ENCODE results near the gene SLC37A1. TPM values are rescaled to one million over a fixed set of nuclear protein-coding genes. Genes with fewer than 3 reads are reported as not detected.

The SLC37A1 gene
- total and polyA plus RNA-seq, 2 donors from 2014 or later, result 3.4 to 21.8 TPM

DNA sequence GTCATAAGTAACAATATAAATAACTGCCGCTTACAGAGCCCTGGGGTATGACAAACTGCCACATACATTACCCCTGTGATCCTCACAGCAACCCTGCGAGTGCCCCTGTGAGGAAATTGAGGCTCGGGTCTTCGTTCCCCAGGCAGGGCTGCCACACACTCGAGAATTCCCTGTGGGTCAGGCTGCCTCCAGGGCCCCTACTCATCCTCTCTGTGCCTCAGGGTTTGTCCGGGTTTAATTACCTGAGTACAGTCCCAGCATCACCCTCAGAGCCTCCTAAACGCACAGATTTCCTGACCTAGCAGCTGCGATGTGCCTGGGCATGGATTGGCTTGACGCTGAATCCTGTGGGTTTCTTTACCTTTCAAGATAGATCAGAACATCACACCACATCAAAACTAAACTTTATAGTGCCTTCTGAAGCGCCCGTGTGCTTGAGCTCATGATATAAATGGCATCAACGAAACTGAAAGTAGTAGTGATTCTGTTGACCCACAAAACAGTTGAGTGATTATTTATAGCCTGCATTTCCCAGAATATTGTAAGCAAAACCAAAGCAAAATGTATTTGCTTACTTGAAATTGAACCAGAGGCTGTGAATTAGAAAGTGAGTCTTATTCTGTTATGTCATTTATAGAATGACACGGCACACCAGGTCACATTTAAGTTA is 14.0 kb downstream of the SLC37A1 start:
- Histone ChIP-seq H3K4me3 (ENCODE audit: low read length in 3 of 3) (peak overlapping the region in 1 of 3 donors; percentile 22), H3K36me3 (ENCODE audit: control insufficient read depth in 2 of 3, insufficient read depth in 3 of 3, low read length in 3 of 3) (no peaks in the 10 kb centered on the region), H3K4me1 (ENCODE audit: control insufficient read depth in 2 of 3, insufficient read depth in 2 of 3, low read depth in 1 of 3, low read length in 3 of 3) (peaks cover 0 to 19% (median 17%) of the 10 kb centered on the region in 3 donors), H3K9ac (ENCODE audit: low read length in 3 of 3) (peak overlapping the region in 2 of 3 donors; percentile 33 to 37), H3K27me3 (ENCODE audit: control insufficient read depth, insufficient read depth, low read length) (no peaks in the 10 kb centered on the region), H3K9me3 (ENCODE audit: control insufficient read depth in 2 of 3, insufficient read depth in 1 of 3, low read length in 3 of 3) (no peaks in the 10 kb centered on the region), H3K27ac (ENCODE audit: low read depth in 2 of 2, low read length in 2 of 2) (peak overlapping the region; percentile 78 to 82)
- intact Hi-C loops (cut with DNase I), result no loop called here
- no peak for FAIRE-seq
- peak in 1 of 5 donors; percentile 22 for DNase-seq
- TF ChIP-seq, protein P1, sequence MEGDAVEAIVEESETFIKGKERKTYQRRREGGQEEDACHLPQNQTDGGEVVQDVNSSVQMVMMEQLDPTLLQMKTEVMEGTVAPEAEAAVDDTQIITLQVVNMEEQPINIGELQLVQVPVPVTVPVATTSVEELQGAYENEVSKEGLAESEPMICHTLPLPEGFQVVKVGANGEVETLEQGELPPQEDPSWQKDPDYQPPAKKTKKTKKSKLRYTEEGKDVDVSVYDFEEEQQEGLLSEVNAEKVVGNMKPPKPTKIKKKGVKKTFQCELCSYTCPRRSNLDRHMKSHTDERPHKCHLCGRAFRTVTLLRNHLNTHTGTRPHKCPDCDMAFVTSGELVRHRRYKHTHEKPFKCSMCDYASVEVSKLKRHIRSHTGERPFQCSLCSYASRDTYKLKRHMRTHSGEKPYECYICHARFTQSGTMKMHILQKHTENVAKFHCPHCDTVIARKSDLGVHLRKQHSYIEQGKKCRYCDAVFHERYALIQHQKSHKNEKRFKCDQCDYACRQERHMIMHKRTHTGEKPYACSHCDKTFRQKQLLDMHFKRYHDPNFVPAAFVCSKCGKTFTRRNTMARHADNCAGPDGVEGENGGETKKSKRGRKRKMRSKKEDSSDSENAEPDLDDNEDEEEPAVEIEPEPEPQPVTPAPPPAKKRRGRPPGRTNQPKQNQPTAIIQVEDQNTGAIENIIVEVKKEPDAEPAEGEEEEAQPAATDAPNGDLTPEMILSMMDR (IDR thresholded peaks at IDR 0.05; ENCODE audit: borderline replicate concordance, extremely low read depth, insufficient read depth), result no peak

DNA sequence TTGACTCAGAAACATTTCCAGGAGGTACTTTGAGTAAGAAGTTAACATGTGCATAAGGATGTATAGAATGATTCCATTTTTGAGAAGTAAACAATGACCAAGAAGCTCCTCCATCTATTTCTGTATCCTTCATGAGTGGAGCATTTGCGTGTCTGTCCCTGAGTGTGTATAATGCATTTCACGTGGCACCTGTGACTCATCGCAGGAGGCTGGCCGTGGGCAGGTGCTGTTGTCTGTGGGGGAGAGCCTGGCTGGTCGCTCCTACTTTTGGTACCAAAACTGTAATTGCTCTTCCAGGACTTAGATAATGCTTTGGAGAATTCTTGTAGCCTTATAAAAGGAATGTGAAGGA is 16.5 kb downstream of the SLC37A1 start:
- FAIRE-seq, result no peak

DNA sequence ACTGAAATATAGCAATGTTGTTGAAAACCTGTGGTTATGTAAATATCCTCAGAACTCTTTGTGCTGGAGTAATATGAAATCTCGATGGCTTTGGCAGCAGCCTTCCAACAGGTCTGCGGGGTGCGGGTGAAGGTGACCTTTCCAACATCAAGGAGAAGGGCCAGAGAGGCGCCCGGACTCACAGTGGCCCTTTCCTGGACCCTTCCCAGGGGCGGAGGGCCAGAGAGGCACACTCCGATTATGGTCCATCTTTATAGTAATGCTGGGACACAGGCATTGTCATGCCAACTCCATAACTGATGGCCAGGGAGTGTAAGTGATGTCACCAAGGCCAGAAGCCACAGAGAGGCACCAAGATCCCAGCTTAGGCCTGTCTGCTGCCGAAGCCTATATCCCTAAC is 18.1 kb downstream of the SLC37A1 start:
- Histone ChIP-seq H3K9me3 (ENCODE audit: control insufficient read depth in 2 of 3, insufficient read depth in 1 of 3, low read length in 3 of 3) (no peaks in the 10 kb centered on the region), H3K27ac (ENCODE audit: low read depth in 2 of 2, low read length in 2 of 2) (no peak overlapping the region), H3K4me3 (ENCODE audit: low read length in 3 of 3) (no peak overlapping the region), H3K27me3 (ENCODE audit: control insufficient read depth, insufficient read depth, low read length) (no peaks in the 10 kb centered on the region), H3K36me3 (ENCODE audit: control insufficient read depth in 2 of 3, insufficient read depth in 3 of 3, low read length in 3 of 3) (no peaks in the 10 kb centered on the region), H3K9ac (ENCODE audit: low read length in 3 of 3) (no peak overlapping the region), H3K4me1 (ENCODE audit: control insufficient read depth in 2 of 3, insufficient read depth in 2 of 3, low read depth in 1 of 3, low read length in 3 of 3) (peaks cover 0 to 24% (median 16%) of the 10 kb centered on the region in 3 donors)
- TF ChIP-seq, protein P1 (IDR thresholded peaks at IDR 0.05; ENCODE audit: borderline replicate concordance, extremely low read depth, insufficient read depth), result no peak
- intact Hi-C loops (cut with DNase I), result no loop called here
- peak in 2 of 5 donors; percentile 30 to 59 for DNase-seq
- no peak for FAIRE-seq

More for the DNA sequence above, 16.5 kb downstream of the SLC37A1 start:
- intact Hi-C loops (cut with DNase I), result no loop called here
- Histone ChIP-seq H3K27me3 (ENCODE audit: control insufficient read depth, insufficient read depth, low read length) (no peaks in the 10 kb centered on the region), H3K9me3 (ENCODE audit: control insufficient read depth in 2 of 3, insufficient read depth in 1 of 3, low read length in 3 of 3) (no peaks in the 10 kb centered on the region), H3K4me3 (ENCODE audit: low read length in 3 of 3) (no peak overlapping the region), H3K9ac (ENCODE audit: low read length in 3 of 3) (no peak overlapping the region), H3K4me1 (ENCODE audit: control insufficient read depth in 2 of 3, insufficient read depth in 2 of 3, low read depth in 1 of 3, low read length in 3 of 3) (peaks cover 0 to 24% (median 22%) of the 10 kb centered on the region in 3 donors), H3K36me3 (ENCODE audit: control insufficient read depth in 2 of 3, insufficient read depth in 3 of 3, low read length in 3 of 3) (no peaks in the 10 kb centered on the region), H3K27ac (ENCODE audit: low read depth in 2 of 2, low read length in 2 of 2) (no peak overlapping the region)
- DNase-seq, result peak in 1 of 5 donors; percentile 31
- TF ChIP-seq, protein P1 (IDR thresholded peaks at IDR 0.05; ENCODE audit: borderline replicate concordance, extremely low read depth, insufficient read depth), result no peak

Measured in kidney (tissue), 14 donors.